ENCODE results near the gene GPR17. TPM values are rescaled to one million over a fixed set of nuclear protein-coding genes. Genes with fewer than 3 reads are reported as not detected.

The GPR17 gene
- total and polyA plus RNA-seq, 2 donors (not counting 1 experiment from before 2014, with no cell fraction given): not detected

GRCh38 chr2:127672341-127673224 is 26.6 kb downstream of the GPR17 start:
- no peak overlapping the region for H3K9ac ChIP-seq (ENCODE audit: insufficient read depth, low read length)
- H3K79me2 ChIP-seq (ENCODE audit: control insufficient read depth, insufficient read depth, low read length): no peaks in the 10 kb centered on the region
- no peak overlapping the region for H2AFZ ChIP-seq (ENCODE audit: low read length)
- no peaks in the 10 kb centered on the region for H3K9me3 ChIP-seq (ENCODE audit: control insufficient read depth, insufficient read depth, low read depth, low read length)
- no peaks in the 10 kb centered on the region for H4K20me1 ChIP-seq (ENCODE audit: control insufficient read depth, extremely low read depth, insufficient read depth, low read length)
- no peaks in the 10 kb centered on the region for H3K4me1 ChIP-seq (ENCODE audit: control insufficient read depth, extremely low read depth, insufficient read depth, low read length)
- no peak for DNase-seq (ENCODE audit: low read depth in 2 of 2)
- H3K36me3 ChIP-seq (ENCODE audit: control insufficient read depth, insufficient read depth, low read length): no peaks in the 10 kb centered on the region
- H3K27ac ChIP-seq (ENCODE audit: insufficient read depth, low read length): no peak overlapping the region
- no peak overlapping the region for H3K4me3 ChIP-seq (replicated peaks in 1 of 4; ENCODE audit: control extremely low read depth in 1 of 4, insufficient read depth in 1 of 4, low read depth in 3 of 4, low read length in 4 of 4)
- peaks cover 11% of the 10 kb centered on the region for H3K27me3 ChIP-seq (ENCODE audit: control insufficient read depth, insufficient read depth, low read length)
- TF ChIP-seq CTCF (conservative IDR thresholded peaks at IDR 0.05 in 1 of 2, IDR thresholded peaks at IDR 0.05 in 1 of 2; ENCODE audit: low read depth in 1 of 2, low read length in 2 of 2) (no peak), EZH2 (IDR thresholded peaks at IDR 0.05; ENCODE audit: low read length, missing control alignments) (no peak)
- H3K4me2 ChIP-seq (ENCODE audit: extremely low read depth, insufficient read depth, low read length): no peak overlapping the region

- Histone ChIP-seq H3K9me3 (ENCODE audit: control insufficient read depth, insufficient read depth, low read depth, low read length) (no peaks in the 10 kb centered on the region), H3K27ac (ENCODE audit: insufficient read depth, low read length) (no peak overlapping the region), H3K36me3 (ENCODE audit: control insufficient read depth, insufficient read depth, low read length) (no peaks in the 10 kb centered on the region), H3K4me3 (replicated peaks in 1 of 4; ENCODE audit: control extremely low read depth in 1 of 4, insufficient read depth in 1 of 4, low read depth in 3 of 4, low read length in 4 of 4) (no peak overlapping the region), H3K79me2 (ENCODE audit: control insufficient read depth, insufficient read depth, low read length) (no peaks in the 10 kb centered on the region), H2AFZ (ENCODE audit: low read length) (no peak overlapping the region), H3K4me1 (ENCODE audit: control insufficient read depth, extremely low read depth, insufficient read depth, low read length) (no peaks in the 10 kb centered on the region), H3K27me3 (ENCODE audit: control insufficient read depth, insufficient read depth, low read length) (peaks cover 18% of the 10 kb centered on the region), H3K4me2 (ENCODE audit: extremely low read depth, insufficient read depth, low read length) (no peak overlapping the region), H3K9ac (ENCODE audit: insufficient read depth, low read length) (no peak overlapping the region), H4K20me1 (ENCODE audit: control insufficient read depth, extremely low read depth, insufficient read depth, low read length) (no peaks in the 10 kb centered on the region)
- TF ChIP-seq EZH2 (IDR thresholded peaks at IDR 0.05; ENCODE audit: low read length, missing control alignments): no peak
- no peak for TF ChIP-seq CTCF (conservative IDR thresholded peaks at IDR 0.05 in 1 of 2, IDR thresholded peaks at IDR 0.05 in 1 of 2; ENCODE audit: low read depth in 1 of 2, low read length in 2 of 2)
- no peak for DNase-seq (ENCODE audit: low read depth in 2 of 2)
Observed at GRCh38 chr2:127673291-127674069, 27.5 kb downstream of the GPR17 start.
